ENCODE measurements around the gene LRFN2.

Gene LRFN2

DNA sequence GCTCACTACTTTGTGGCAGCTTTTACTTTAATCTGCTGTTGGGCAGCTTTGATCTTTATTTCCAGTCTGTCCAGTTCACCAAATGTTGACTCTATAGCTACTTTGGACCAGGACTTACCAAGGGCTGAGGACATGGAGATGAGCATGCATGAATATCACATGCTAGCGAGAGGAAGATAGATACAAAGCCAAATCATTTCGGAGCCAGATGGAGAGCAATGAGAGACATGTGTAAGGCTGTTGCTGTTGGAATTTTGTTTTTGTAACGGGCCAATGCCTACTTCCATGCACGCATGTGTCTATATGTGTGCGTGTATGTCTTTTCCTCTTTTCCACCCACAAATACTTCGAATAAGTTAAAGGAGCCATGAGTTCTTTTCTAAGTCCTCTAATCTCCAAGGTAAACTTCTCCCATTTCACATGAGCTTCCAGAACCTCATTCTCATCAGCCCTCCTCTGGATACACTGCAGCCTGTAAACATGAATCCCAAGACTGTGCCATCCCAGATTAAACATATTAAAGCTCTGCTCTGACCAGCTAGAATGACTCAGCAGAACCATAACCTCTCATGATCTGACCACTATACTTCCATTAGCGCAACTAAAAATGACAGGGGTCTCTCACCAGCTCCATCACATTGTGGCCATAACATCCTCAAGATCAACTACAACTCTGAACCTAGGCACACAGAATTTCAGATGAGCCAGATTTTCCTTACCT is 160.7 kb downstream of the LRFN2 start:
- Histone ChIP-seq H3K27me3 (ENCODE audit: control insufficient read depth, insufficient read depth, low read length) (no peaks in the 10 kb centered on the region), H2AFZ (no peak overlapping the region), H3K9me3 (ENCODE audit: control insufficient read depth, low read length) (no peaks in the 10 kb centered on the region), H3K4me2 (ENCODE audit: low read length) (no peak overlapping the region), H3K4me3 (ENCODE audit: low read depth, low read length) (no peak overlapping the region), H3K9ac (no peak overlapping the region), H3K36me3 (ENCODE audit: control insufficient read depth, insufficient read depth, low read length) (no peaks in the 10 kb centered on the region), H3K27ac (no peak overlapping the region), H3K4me1 (no peaks in the 10 kb centered on the region), H3K79me2 (no peaks in the 10 kb centered on the region)
- TF ChIP-seq, protein P1, sequence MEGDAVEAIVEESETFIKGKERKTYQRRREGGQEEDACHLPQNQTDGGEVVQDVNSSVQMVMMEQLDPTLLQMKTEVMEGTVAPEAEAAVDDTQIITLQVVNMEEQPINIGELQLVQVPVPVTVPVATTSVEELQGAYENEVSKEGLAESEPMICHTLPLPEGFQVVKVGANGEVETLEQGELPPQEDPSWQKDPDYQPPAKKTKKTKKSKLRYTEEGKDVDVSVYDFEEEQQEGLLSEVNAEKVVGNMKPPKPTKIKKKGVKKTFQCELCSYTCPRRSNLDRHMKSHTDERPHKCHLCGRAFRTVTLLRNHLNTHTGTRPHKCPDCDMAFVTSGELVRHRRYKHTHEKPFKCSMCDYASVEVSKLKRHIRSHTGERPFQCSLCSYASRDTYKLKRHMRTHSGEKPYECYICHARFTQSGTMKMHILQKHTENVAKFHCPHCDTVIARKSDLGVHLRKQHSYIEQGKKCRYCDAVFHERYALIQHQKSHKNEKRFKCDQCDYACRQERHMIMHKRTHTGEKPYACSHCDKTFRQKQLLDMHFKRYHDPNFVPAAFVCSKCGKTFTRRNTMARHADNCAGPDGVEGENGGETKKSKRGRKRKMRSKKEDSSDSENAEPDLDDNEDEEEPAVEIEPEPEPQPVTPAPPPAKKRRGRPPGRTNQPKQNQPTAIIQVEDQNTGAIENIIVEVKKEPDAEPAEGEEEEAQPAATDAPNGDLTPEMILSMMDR (IDR thresholded peaks at IDR 0.05): no peak

DNA sequence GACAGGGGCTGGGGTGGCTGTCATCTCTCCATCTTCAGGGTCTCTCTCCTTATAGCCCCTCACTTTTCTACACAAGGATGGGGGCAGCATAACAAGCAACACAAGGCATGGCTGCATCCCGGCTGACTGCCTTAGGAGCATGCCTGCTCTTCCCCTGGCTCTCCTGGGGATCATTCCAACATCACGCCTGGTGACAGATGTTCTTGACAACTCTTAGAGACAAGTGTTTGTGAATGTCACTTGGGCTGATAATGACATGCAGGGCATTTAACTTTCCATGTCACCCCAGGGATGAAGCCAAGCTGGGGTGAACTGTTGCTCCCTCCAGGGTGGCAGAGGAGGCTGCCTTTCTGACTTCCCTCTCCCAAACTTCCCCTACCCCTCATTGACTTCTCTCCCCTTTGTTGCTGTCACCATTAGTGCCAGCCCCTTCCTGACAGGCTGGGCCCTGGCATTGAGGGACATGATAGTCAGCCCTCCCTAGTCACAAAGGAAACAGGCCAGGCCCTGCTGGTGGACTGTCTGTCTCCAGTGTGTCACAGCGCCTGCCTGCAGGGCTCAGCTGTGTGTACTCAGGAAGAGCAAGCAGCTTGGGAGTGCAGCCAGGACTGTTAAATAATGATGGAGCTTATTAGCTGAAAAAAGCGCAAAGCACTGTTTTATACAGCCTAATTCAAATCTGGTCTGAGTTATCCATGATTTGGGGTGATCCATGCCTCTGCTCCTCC is 161.8 kb downstream of the LRFN2 start:
- TF ChIP-seq, protein P1 (IDR thresholded peaks at IDR 0.05): no peak
- Histone ChIP-seq H3K27me3 (ENCODE audit: control insufficient read depth, insufficient read depth, low read length) (no peaks in the 10 kb centered on the region), H3K4me3 (ENCODE audit: low read depth, low read length) (no peak overlapping the region), H3K9me3 (ENCODE audit: control insufficient read depth, low read length) (no peaks in the 10 kb centered on the region), H3K27ac (no peak overlapping the region), H3K9ac (no peak overlapping the region), H3K4me2 (ENCODE audit: low read length) (no peak overlapping the region), H2AFZ (no peak overlapping the region), H3K79me2 (no peaks in the 10 kb centered on the region), H3K4me1 (no peaks in the 10 kb centered on the region), H3K36me3 (ENCODE audit: control insufficient read depth, insufficient read depth, low read length) (no peaks in the 10 kb centered on the region)

DNA sequence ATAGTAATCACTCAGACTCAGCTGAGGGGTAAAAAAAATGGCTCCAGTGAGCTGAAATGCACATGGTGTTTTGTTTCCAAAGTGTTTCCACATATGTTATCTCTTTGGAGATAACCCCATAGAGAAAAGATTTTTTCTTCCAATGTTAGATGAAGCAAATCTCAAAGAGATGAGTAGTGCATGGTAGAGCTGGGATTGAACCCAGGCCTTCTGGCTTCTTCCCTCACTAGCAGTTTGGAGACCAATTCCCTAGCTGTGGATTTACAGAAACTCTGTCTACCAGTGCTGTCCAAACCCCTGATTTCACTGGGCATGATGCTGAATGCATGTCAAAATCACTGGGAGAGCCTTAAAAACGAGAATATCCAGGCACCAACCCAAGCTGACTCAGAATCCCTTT is 165.1 kb downstream of the LRFN2 start:
- Histone ChIP-seq H3K79me2 (no peaks in the 10 kb centered on the region), H3K27me3 (ENCODE audit: control insufficient read depth, insufficient read depth, low read length) (no peaks in the 10 kb centered on the region), H3K4me1 (no peaks in the 10 kb centered on the region), H3K27ac (no peak overlapping the region), H3K4me3 (ENCODE audit: low read depth, low read length) (no peak overlapping the region), H2AFZ (no peak overlapping the region), H3K4me2 (ENCODE audit: low read length) (no peak overlapping the region), H3K36me3 (ENCODE audit: control insufficient read depth, insufficient read depth, low read length) (no peaks in the 10 kb centered on the region), H3K9me3 (ENCODE audit: control insufficient read depth, low read length) (no peaks in the 10 kb centered on the region), H3K9ac (no peak overlapping the region)
- TF ChIP-seq, protein P1 (IDR thresholded peaks at IDR 0.05): no peak

DNA sequence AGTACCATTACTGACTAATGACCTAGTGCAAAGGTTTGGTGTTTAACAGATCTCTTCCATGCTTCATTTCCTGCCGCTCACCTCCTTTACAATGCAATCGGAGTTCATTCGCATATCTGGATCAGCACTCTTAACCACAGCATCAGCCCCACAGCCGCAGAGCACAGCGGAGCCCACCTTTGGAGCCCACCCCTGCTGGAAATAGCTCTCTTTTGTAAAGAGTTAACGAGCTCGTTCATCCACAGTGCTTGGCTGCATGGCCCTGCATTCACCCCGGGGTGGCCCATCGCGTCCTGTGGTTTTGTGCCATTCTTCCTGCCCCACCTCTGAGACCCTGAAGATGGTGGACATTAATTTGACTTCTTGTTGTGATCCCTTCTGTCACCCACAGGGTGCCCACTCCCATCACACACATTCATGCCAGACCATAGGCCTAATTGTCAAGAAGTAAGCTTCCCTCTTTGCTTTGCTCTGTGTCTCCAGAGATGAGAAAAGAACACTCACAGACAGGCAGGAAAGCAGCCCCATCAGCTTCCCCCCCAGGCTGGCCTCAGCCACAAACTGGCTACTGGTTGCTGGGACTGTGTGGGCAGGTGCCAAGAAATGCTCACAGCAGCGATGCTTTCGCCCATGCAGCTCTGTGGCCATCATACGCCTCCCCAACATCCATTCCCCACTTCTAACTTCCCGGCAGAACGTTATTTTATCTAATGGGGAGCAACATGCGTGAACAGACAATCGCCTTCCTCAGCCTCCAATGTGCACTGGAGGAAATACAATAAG is 167.0 kb downstream of the LRFN2 start:
- no peak overlapping the region for H3K9ac ChIP-seq
- H3K9me3 ChIP-seq (ENCODE audit: control insufficient read depth, low read length): no peaks in the 10 kb centered on the region
- H3K27ac ChIP-seq: no peak overlapping the region
- H3K4me1 ChIP-seq: no peaks in the 10 kb centered on the region
- TF ChIP-seq, protein P1 (IDR thresholded peaks at IDR 0.05): no peak
- H3K79me2 ChIP-seq: no peaks in the 10 kb centered on the region
- no peak overlapping the region for H3K4me3 ChIP-seq (ENCODE audit: low read depth, low read length)
- H3K27me3 ChIP-seq (ENCODE audit: control insufficient read depth, insufficient read depth, low read length): no peaks in the 10 kb centered on the region
- H3K36me3 ChIP-seq (ENCODE audit: control insufficient read depth, insufficient read depth, low read length): no peaks in the 10 kb centered on the region
- no peak overlapping the region for H3K4me2 ChIP-seq (ENCODE audit: low read length)
- H2AFZ ChIP-seq: no peak overlapping the region

Data from parathyroid adenoma (tissue), 2 donors.